Cerebellar cortex (tissue), 1 donor: Measurements from ENCODE around the gene AGPAT3.

ENCODE experiments used
- DNase-seq: peaks from one replicate; pipeline ENCODE4 v3.0.0-alpha.2; 2015; ENCODE audit warnings: low spot score

Gene AGPAT3

DNA sequence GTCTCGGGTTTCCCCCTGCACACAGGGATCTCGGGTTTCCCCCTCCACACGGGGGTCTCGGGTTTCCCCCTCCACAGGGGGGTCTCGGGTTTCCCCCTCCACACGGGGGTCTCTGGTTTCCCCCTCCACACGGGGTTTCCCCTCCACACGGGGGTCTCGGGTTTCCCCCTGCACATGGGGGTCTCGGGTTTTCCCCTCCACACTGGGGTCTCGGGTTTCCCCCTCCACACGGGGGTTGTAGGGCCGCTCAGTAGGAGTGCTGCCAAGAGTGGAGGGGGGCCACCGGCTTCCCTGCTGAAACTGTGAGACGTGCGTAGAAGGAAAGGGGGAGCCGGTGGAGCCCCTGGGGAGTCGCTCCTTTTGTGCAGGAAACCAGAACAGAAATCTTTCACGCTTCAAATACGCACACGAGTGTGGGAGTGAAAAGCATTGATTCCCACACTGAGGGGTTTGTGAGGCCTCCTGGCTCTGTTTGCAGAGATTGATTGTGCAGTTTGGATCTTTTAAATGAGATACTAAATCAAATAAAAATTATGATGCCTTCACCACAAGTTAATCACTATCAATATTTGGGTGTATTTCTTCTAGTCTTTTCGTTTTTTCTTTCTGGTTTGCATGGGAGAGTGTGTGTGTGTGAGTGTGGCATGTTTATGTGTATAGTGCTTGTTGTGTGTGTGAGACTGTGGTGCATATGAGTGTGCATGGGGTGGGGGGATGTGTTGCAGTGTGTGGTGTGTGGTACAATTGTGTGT is 92.8 kb downstream of the AGPAT3 start:
- DNase-seq: no peak

GRCh38 chr21:43958364-43959158 is 93.5 kb downstream of the AGPAT3 start:
- no peak for DNase-seq

- DNase-seq: peak; percentile 27
Observed at GRCh38 chr21:43959231-43960116, 94.5 kb downstream of the AGPAT3 start.

GRCh38 chr21:43961382-43961909 is 96.4 kb downstream of the AGPAT3 start:
- no peak for DNase-seq

DNA sequence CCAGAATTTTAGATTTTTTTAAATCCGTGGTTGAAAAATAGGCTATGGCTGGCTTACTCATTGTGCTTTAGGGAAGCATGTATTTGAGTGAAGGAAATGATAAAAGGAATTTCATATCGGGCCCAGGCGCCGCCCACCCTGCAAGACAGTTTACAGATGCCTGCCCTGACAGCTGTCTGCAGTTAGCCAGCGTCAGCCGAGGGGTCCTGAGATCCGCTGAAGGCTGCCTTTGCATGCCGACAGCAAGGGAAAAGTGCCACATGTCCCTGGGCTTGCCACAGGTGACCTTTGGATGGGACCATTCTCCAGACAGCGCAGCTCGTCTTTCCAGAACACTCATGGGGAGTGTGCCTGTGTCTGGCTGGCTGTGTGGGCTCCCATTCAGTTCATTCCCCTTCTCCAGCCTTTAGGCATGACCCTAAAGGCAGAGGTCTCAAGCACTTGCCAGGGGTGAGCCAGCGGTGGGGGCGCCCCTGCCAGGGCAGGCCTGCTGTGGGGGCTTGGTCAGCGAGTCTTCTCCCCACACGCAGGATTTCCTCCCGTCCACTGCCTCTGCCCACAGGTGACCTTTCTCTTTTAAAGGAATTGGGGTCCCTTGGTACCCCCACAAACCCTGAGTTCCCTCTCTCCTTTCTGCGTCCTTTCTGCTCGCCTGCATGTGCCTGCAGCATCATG is 101.0 kb downstream of the AGPAT3 start:
- DNase-seq: no peak

DNA sequence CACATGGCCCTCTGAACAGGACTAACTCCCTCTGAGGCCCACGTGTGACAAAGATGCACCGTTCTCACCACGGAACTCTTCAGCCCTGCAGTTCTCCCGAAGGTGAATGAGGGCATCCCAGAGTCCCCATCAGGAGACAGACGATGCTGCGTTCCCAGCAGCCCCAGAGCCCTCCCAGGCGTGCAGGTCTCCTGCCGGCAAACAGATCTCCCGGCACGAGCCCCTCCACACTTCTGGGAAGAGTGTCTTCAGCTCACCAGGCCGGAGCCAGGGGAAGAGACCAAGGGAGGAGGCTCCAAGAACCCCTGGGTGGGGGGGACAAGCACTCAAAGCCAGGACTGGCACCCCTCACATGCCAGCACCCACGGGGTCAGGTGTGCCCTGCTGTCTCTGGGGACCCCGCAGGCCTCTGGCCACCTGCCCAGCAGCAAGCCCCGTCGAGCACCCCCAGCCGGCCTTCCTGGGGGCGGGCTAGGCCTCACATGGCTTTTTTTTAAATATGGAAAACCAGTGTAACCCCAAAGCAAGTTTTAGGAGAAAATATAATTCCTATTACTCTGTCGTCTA is 102.0 kb downstream of the AGPAT3 start:
- DNase-seq: no peak

- no peak for DNase-seq
Observed at GRCh38 chr21:43967981-43968380, 103.0 kb downstream of the AGPAT3 start.

DNA sequence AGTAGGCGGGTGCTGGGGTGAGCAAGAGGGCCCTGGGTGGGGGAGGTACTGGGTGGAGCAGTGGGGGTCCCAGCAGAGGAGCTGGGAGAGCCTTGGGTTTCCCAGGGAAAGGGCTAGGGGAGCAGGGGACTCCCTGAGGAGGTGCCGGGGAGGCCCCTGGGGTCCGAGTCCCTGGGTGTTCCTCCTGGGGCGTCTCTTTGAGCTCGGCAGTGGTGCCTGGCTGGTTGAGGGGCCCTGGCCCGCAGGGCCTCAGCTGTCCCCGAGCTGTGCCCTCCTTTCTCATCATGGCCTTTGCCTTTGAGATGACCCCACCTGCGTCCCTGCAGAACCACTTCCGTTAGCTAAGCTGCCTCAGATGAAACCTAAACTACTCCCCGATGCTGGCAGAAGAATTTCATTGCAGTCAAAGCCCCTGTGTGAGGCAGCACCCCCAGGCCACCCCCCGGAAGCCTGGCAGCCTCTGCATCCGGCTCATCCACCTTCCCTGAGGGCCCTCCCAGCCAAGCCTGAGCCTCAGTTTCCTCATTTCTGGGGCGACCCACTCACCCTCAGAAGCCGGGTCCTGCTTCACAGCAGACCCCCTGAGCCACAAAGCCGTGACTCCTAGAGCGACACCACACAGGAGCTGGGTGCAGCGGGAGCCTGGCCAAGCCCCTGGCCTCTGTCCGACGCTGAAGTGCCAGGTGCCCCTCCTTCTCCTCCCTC is 103.5 kb downstream of the AGPAT3 start:
- DNase-seq: no peak

DNA sequence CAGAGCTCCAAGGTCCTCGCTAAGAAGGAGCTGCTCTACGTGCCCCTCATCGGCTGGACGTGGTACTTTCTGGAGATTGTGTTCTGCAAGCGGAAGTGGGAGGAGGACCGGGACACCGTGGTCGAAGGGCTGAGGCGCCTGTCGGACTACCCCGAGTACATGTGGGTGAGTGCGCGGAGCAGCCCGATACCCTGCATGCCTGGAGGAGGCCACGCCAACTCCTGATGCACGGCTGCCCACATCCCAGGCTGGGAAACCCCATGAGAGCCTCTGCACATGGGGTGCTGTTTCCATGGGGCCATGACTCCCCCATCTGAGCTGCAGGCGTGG is 104.1 kb downstream of the AGPAT3 start:
- no peak for DNase-seq

DNA sequence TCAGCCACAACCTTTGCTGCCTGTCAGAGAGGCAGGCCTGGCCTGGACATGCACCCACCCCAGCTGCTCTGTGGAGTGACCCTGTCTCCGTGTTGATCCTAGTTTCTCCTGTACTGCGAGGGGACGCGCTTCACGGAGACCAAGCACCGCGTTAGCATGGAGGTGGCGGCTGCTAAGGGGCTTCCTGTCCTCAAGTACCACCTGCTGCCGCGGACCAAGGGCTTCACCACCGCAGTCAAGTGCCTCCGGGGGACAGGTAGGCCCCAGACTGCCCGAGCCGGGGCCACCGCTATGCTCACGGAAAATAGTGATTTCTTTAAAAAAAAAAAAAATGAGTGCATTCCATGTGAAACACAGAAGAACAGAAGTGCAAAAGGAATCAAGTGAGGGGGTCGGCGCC is 105.5 kb downstream of the AGPAT3 start:
- DNase-seq: no peak

- no peak for DNase-seq
Observed at GRCh38 chr21:43971201-43971991, 106.4 kb downstream of the AGPAT3 start.

DNA sequence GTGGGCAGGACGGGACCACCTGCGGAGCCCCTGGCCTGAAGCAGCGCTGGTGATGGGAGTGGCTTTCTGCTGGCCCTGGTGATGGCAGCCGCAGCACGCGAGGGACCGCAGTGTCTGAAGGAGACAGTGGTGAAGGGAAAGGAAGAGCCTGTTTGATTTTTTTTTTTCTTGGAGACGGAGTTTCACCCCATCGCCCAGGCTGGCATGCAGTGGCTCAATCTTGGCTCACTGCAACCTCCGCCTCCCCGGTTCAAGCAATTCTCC is 106.9 kb downstream of the AGPAT3 start:
- DNase-seq: no peak

DNA sequence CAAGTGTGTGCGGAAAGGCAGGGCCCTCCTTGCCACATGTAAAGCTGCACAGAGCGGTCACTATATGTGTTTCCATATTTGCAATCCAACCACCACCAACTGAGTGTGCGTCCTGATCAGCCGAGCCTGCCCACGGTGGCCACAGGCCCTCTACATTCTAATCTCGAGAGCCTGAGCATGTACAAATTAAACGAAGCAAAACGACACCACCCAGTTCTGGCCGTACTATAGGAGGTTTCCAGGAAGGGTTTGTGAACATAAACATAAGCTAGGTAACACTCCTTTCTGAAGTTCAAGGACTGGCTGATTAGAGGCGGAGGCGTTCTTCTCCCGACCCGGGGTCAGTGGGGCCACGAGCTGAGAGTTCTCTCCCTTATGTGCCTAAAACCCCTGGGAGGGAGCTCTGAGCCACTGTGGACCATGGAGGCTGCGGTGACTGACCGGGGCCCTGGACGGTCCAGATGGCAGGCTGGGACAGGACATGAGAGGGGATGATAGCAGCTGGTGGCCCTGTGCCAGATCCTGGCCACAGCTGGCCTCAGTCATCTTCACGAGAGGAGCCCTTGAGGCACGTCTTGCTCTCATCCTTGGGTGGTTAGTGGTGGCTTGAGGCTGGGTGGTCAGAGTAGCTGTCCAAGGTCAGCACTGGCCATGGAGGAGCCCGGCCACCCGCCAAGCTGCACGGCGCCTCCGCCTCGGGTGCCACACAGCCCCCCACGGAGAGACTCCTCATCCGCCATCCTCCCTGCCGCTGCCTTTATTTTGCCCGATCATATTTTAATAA is 108.0 kb downstream of the AGPAT3 start:
- no peak for DNase-seq

DNA sequence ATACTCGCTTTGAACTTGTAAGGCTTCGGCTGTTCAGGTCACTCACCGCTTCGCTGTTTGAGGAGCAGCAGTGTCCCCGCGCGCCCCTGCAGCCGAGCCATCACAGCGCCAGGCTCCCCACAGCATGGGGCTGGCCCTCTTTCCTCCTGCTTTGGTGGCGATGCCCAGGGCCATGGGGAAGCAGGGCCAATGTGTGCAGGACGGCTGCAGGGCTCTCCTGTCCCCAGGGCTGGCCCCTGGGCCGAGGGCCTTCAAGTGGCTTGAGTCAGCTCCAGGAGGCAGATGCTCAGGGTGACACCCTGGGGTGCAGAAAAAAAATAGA is 108.6 kb downstream of the AGPAT3 start:
- DNase-seq: no peak

DNA sequence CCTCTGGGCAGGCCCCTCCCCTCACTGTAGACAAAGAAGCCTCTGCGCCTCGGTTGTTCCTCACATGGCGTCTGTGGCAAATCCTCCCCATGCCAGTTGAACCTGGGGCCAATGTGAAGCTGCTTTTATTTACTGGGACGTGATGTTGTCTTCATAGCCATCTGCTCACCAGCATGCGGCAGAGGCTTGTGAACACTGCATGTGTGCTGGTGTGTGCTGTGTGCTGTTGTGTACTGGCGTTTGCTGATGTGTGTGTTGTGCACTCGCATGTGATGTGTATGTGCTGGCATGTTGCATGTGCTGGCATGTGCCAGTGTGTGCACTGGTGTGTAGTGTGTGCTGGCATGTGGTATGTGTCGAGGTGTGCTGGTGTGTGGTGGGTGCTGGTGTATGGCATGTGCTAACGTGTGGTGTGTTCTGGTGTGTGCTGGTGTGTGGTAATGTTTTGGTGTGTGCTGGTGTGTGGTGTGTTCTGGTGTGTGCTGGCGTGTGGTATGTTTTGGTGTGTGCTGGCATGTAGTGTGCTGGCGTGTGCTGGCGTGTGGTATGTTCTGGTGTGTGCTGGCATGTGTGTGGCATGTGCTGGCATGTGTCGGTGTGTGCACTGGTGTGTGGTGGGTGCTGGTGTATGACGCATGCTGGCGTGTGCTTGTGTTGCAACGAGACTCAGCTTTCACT is 109.9 kb downstream of the AGPAT3 start:
- DNase-seq: no peak

GRCh38 chr21:43975469-43976098 is 110.6 kb downstream of the AGPAT3 start:
- peak; percentile 79 for DNase-seq

DNA sequence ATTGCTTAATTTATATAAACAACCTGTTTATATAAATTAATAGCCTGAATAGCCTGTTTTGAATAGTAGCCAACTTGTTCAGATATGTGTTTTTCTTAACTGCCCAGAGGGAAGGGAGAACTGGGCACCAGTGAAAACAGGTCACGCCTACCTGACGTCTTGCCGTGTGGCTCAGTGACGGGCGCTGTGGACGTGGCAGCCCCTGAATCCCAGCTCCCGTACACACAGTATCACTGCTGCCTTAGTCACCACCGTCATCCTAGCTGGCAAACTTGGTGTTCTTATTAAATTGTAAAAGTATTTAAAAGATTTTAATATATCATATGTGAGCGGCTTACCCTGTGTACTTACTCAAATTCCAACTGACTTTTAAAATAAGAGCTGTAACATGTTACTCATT is 111.6 kb downstream of the AGPAT3 start:
- no peak for DNase-seq

DNA sequence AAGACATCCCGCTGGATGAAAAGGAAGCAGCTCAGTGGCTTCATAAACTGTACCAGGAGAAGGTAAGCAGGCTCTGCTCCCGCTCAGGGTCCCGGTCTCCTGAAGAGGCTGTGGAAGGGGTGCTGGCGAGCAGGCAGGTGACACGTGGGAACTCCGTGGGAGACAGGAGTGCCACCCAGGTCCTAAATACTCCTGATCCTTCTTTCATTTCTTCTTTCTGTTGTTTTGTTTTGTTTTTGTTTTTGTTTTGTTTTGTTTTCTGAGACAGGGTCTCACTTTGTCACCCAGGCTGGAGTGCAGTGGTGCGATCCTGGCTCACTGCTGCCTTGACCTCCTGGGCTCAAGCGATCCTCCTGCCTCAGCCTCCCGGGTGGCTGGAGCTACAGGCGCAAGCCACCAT is 113.0 kb downstream of the AGPAT3 start:
- DNase-seq: no peak

- peak; percentile 12 for DNase-seq
Observed at GRCh38 chr21:43979654-43980053, 114.6 kb downstream of the AGPAT3 start.
